Left lung (tissue), 10 donors: ENCODE data around the gene SV2C. TPM values are rescaled to one million over a fixed set of nuclear protein-coding genes. Genes with fewer than 3 reads are reported as not detected.

Source experiments
- ATAC-seq: fragments of 200-7000 bp; cut with Tn5 transposase; one replicate; pipeline ENCODE4 v1.9.1; 2020; ENCODE audit warnings: moderate library complexity
- DNase-seq, 4 donors: peaks; one replicate each; pipeline ENCODE4 v3.0.0-alpha.2; 2013 to 2020
- H3K27ac ChIP-seq, 2 donors: fragments of 200-600 bp; sonication (generic) in 1 of 2; one replicate each; pipeline versions ENCODE4 v1.5.0 to v1.8.0; 2020 to 2021
- H3K27me3 ChIP-seq, 2 donors: fragments of 200-600 bp; sonication (generic) in 1 of 2; one replicate each; pipeline versions ENCODE4 v1.5.0 to v1.8.0; 2020 to 2021
- H3K36me3 ChIP-seq, 2 donors: fragments of 200-600 bp; sonication (generic) in 1 of 2; one replicate each; pipeline versions ENCODE4 v1.5.0 to v1.8.0; 2020 to 2021
- H3K4me1 ChIP-seq, 2 donors: fragments of 200-600 bp; one replicate each; pipeline ENCODE4 v1.8.0; 2021
- H3K4me3 ChIP-seq, 2 donors: fragments of 200-600 bp; sonication (generic) in 1 of 2; one replicate each; pipeline versions ENCODE4 v1.5.0 to v1.8.0; 2020 to 2021; ENCODE audit warnings: mild to moderate bottlenecking in 1 of 2
- H3K9me3 ChIP-seq, 2 donors: fragments of 200-600 bp; sonication (generic) in 1 of 2; one replicate each; pipeline versions ENCODE4 v1.5.0 to v1.8.0; 2020 to 2021
- intact Hi-C, 2 donors: fragments of 100-400 bp; cut with DNase I; formaldehyde crosslinking; loops; one replicate each; pipeline versions ENCODE4 v1.11.2 to v1.14.2; 2022
- polyA plus RNA-seq, 6 donors: library from polyadenylated mRNA; unstranded; fragments of 120-200 nt; gene quantifications; one replicate each; pipeline ENCODE4 v1.2.1, GENCODE V29; 2013; ENCODE audit not compliant: insufficient read length in 6 of 6
- total RNA-seq, 2 donors: library from RNA; stranded (reverse); fragmentation: NEBNext Ultra II Directional; extraction: Animal tissue kit (Norgen Biotek cat#: 25700); gene quantifications; one replicate each; pipeline ENCODE4 v1.2.1, GENCODE V29; 2021
- TF ChIP-seq, protein P1 (sequence below), 2 donors: fragments of 200-600 bp; sonication (generic) in 1 of 2; IDR thresholded peaks; one replicate each; pipeline versions ENCODE4 v1.5.0 to v1.8.0; 2021; ENCODE audit warnings: antibody characterized with exemption in 2 of 2
- donor health status: DM: no; HTN: yes; CAD: no.
- donor health status: DM: no; HTN: no; CAD: no.

Gene SV2C
- total and polyA plus RNA-seq, 8 donors = 0.26 to 0.52 (median 0.37) TPM

DNA sequence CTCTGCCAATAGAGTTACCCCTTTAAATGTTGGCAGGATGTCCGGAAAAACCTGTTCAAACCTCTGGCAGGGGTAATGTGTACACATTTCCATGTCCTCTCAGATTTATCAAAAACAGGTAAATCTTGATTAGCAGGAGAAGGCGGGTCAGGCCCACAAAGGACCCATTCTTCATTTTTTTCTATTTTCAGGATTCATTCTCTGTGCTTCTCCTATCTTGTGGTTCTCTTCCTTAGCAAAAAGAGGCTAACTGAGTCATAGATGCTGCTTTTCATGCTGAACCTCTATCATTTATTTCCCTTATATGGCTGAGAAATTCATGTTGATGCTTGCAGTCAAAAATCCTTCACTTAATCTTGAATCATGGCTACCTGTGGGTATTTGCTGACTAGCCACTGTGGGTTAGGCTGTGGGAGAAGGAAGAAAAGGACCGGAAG, 207.2 kb downstream of the SV2C start:
- no peaks in the 10 kb centered on the region for H3K36me3 ChIP-seq
- no peaks in the 10 kb centered on the region for H3K27me3 ChIP-seq
- H3K4me3 ChIP-seq = no peak overlapping the region
- intact Hi-C loops = no loop called here
- no peaks in the 10 kb centered on the region for H3K9me3 ChIP-seq
- TF ChIP-seq, protein P1, sequence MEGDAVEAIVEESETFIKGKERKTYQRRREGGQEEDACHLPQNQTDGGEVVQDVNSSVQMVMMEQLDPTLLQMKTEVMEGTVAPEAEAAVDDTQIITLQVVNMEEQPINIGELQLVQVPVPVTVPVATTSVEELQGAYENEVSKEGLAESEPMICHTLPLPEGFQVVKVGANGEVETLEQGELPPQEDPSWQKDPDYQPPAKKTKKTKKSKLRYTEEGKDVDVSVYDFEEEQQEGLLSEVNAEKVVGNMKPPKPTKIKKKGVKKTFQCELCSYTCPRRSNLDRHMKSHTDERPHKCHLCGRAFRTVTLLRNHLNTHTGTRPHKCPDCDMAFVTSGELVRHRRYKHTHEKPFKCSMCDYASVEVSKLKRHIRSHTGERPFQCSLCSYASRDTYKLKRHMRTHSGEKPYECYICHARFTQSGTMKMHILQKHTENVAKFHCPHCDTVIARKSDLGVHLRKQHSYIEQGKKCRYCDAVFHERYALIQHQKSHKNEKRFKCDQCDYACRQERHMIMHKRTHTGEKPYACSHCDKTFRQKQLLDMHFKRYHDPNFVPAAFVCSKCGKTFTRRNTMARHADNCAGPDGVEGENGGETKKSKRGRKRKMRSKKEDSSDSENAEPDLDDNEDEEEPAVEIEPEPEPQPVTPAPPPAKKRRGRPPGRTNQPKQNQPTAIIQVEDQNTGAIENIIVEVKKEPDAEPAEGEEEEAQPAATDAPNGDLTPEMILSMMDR (IDR thresholded peaks at IDR 0.05) = no peak
- DNase-seq (peak in 1 of 4 donors; percentile 71), ATAC-seq (no peak)
- H3K27ac ChIP-seq = no peak overlapping the region
- H3K4me1 ChIP-seq = peaks cover 0 to 8% of the 10 kb centered on the region in 2 donors

GRCh38 chr5:76291305-76292077, 208.3 kb downstream of the SV2C start:
- Histone ChIP-seq H3K27ac (peak overlapping the region in 1 of 2 donors; percentile 53), H3K4me3 (no peak overlapping the region), H3K4me1 (peaks cover 0 to 8% of the 10 kb centered on the region in 2 donors), H3K27me3 (no peaks in the 10 kb centered on the region), H3K36me3 (no peaks in the 10 kb centered on the region), H3K9me3 (no peaks in the 10 kb centered on the region)
- peak in 1 of 4 donors; percentile 27 for DNase-seq
- TF ChIP-seq, protein P1 (IDR thresholded peaks at IDR 0.05) = no peak
- no peak for ATAC-seq
- intact Hi-C loops = no loop called here

DNA sequence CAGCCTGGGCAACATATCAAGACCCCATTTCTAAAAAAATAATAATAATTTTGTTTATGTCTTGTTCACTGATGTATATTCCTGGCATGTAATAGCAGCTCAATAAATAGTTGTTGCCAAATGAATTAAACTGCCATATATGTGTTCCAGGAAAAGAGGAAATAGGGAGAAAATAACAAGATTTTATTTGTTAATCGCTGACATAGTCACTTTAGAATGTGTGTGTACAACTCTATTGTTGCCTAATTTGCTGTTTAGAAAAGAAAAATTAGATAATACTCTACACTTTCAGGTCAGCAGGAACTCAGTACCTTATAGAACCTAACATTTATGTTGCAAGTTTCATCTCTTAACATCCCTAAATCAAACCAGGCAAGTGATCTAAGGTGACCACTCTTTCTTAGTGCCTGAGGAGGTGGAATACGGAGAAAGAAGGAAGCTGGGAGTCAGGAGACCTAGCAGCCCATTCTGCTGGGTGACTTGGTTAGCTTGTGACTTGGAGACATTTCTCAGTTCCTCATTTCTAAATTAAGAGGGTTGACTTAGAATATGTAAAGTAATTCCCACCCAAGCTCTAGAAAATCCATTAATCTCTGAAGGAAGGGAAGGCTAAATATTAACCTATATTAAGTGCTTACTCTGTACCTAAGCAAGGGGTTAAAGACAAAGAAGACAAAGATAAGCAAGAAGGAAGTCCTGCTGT, 209.6 kb downstream of the SV2C start:
- TF ChIP-seq, protein P1 (IDR thresholded peaks at IDR 0.05) = no peak
- Histone ChIP-seq H3K36me3 (no peaks in the 10 kb centered on the region), H3K4me1 (peaks cover 0 to 8% of the 10 kb centered on the region in 2 donors), H3K9me3 (no peaks in the 10 kb centered on the region), H3K27me3 (no peaks in the 10 kb centered on the region), H3K4me3 (no peak overlapping the region), H3K27ac (peak overlapping the region in 1 of 2 donors; percentile 53)
- intact Hi-C loops = no loop called here
- DNase-seq (no peak), ATAC-seq (peak; percentile 69)

- TF ChIP-seq, protein P1 (IDR thresholded peaks at IDR 0.05) = no peak
- no peak overlapping the region for H3K4me3 ChIP-seq
- no peaks in the 10 kb centered on the region for H3K9me3 ChIP-seq
- no peak overlapping the region for H3K27ac ChIP-seq
- H3K27me3 ChIP-seq = no peaks in the 10 kb centered on the region
- DNase-seq = no peak
- ATAC-seq = peak; percentile 68
- intact Hi-C loops = no loop called here
- H3K4me1 ChIP-seq = peaks cover 0 to 8% of the 10 kb centered on the region in 2 donors
- no peaks in the 10 kb centered on the region for H3K36me3 ChIP-seq
Measured at GRCh38 chr5:76294573-76294972, 211.4 kb downstream of the SV2C start.

DNA sequence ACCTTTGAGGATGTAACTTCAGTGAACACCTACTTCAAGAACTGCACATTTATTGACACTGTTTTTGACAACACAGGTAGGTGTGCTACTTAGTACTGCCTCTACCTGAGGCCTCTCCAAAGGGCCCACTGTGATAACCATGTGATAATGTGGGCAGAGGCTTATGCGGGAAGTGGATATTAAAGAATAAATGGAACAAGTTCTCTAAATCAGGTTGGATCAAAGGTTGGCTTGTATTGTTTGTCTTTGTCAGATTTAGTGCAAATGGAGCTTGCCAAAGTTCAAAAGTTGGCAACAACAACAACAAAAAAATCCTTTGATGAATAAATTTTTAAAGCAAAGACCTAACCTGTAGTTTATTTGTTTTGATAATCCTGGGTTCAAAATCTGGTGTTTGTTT, 215.7 kb downstream of the SV2C start:
- ATAC-seq = no peak

More for the DNA sequence above, 215.7 kb downstream of the SV2C start:
- Histone ChIP-seq H3K27ac (no peak overlapping the region), H3K27me3 (no peaks in the 10 kb centered on the region), H3K4me1 (peaks cover 0 to 5% of the 10 kb centered on the region in 2 donors), H3K4me3 (no peak overlapping the region), H3K36me3 (no peaks in the 10 kb centered on the region), H3K9me3 (no peaks in the 10 kb centered on the region)
- TF ChIP-seq, protein P1 (IDR thresholded peaks at IDR 0.05) = no peak
- no peak for DNase-seq
- intact Hi-C loops = no loop called here
